COLO829 (cell line): ENCODE data around the gene CLIC3.

Source experiments
- DNase-seq: peaks from one replicate; pipeline ENCODE4 v3.0.0; 2012; ENCODE audit warnings: low spot score

CLIC3 gene

DNA sequence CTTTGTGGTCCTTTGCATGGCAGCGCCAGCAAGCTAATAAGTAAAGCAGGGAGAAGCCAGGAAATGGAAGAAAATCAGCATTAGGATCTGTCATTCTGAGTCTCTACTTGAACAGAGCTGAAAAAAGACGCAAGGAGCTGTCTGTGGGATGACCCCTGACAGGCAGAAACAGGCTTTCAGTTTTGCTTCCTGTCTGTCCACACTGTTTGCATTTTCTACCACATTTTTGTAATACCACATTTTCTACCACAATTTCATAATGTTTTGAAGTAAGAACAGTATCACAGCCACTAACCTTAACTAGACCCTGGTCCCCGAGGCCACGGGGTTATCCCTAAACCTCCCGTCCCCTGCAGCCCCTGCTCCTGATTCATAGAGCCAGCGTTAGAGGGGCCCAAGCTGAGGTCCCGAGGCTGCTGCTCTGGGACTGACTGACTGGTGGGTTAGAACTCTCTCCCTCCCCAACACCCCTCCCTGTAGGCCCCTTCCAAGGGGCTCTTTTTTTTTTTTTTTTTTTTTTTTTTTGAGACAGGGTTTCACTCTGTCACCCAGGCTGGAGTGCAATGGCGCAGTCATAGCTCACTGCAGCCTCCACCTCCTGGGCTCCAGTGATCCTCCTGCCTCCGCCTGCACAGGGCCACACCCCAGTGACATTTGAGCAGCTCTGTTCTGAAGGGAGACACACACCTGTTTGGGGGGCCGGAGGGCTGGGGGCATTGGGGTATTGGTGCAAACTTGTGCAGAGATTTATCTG, 4.0 kb upstream of the CLIC3 start:
- no peak for DNase-seq

DNA sequence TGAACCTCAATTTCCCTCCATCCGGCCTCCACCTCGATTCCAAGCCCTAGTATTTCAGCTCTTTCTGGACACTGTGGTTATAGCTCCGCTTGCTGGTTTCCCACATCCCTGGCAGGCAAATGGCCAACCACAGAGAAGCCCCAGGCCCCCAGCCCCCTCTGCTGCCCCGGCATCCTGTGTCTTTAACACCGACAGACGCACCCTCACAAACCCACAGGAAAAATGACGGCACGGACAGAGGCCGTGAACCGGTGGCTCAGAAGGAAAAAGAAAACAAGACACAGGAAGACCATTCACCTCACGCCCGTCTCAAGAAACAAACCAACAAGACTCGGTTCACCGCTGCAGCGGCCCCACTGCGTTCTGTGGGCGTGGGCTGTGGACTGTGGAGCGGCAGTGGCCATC, 1.5 kb upstream of the CLIC3 start:
- no peak for DNase-seq

DNA sequence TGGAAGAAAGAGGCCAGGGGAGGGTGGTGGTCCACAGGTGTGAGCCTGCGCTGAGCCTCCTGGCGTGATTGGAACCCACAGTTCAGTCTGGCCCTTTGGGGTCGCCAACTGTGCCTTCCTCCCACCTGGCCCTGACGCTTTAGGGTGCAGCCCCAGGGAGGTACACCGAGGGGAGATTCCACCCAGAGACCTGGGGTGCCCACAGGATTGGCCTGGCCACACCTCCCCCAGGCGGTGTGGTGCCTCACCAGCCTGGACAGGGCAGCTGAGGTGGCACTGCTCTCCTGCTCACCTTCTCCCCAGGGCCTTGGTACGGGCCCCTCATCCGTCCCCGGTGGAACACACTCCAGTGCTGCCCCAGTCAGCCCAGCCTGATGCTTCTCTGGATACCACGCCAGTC, 1.0 kb upstream of the CLIC3 start:
- DNase-seq: no peak

DNA sequence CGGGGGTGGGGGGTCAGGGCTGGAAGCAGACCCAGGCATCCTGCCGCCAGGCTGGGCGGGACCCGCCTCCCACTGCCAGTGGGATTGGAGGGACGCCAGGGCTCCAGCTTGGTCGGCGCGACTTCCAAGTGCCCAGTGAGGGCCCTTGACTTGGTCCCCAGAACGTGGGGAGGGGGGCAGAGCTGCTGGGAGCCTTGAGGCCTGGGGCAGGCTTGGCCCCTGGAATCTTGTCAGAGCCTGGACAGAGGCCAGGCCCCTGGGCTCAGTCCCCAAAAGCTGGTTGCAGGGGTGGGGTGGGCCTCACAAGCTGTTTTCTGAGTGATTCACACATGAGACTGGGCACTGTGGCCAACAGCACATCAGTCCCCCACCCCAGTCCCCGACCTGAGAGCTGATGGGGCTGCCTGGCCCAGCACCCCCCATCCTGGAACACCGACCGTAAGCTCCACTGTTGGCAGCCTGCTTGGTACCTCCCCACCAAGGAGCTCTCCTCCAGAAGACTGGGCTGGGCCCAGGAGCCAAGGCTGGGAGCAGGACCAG, 526 bp downstream of the CLIC3 start:
- no peak for DNase-seq

DNA sequence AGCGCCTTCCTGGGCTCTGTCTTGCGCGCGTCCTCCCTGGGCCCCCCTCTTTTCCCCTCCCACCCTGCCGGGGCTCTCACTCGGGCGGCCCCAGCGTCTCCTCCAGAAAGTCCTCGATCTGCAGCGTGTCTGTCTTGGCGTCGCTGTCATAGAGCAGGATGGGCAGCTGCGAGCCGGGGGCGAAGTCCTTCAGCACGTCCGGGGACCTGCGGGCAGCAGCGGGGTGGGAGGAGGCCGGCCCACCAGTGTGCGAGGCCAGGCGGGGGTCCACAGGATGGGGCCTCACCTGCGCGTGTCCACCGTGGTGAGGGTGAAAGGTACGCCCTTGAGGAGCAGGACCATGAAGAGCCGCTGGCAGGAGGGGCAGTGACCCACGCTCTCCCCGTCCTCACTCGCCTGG, 1.0 kb downstream of the CLIC3 start:
- DNase-seq: no peak

DNA sequence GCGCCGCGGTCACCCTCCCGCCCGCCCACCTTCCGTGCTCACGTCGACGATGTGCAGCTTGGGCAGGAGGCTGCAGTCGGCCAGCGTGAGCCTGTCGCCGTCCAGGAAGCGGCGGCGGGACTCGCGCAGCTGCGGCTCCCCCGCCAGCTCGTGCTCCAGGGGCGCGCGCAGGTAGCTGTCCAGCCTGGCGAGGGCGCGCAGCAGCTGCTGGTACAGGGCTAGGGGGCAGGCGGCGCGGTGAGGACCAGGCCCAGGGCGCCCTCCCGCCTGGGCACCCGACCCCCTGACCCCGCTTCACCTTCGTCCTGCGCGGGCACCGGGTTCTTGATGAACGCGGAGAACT, 1.5 kb downstream of the CLIC3 start:
- DNase-seq: no peak

DNA sequence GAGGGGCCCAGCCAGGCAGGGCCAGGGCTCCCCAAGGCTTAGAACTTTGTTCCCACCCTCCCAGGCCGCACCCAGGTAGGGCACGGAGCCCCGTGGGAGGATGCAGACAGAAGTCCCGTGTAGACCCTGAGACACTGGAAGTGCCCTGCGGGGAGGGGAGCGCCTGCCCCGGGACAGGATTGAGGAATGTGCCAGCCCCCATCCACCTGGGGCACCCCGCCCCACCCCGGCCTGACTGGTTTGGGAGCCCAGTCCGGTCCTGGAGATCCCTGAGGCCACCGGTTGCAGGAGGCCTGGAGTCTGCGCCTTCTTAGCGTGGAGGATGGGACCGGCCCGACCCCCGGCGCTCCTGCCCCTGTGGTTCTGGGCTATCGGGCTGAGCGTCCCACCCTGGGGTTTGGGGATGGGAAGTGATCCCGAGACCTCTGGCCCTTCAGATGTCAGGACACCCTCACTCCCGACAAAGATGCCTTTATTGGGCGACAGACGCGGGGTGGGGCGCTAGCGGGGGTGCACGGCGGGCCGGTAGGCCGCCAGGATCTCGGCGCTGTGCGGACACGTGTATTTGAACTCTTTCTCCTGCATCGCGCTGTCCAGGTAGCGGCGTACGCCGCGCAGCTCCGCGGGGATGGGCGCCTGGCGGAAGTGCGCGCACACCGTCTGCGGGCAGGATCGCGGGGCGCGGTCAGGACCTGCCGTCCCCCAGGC, 2.0 kb downstream of the CLIC3 start:
- DNase-seq: no peak

DNA sequence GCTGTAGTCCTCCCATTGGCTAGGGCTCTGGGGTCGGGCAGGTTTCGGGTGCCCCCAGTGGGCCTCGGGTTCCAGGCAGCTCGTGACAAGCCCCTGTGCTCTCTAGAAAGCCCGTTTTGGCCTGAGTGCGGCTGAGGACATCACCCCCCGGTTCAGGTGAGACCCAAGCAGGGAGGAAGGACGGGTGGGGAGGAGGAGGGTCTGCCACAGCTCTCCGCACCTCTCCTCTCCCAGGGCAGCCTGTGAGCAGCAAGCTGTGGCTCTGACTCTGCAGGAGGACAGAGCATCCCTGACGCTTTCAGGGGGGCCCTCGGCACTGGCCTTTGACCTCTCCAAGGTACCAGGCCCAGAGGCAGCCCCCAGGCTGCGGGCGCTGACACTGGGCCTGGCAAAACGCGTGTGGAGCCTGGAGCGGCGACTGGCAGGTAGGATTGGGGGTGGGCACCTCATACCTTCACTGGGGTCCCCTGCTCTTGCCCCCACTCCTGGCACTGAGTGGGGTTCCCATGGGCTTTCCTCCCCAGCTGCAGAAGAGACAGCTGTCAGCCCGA, 3.5 kb downstream of the CLIC3 start:
- no peak for DNase-seq

DNA sequence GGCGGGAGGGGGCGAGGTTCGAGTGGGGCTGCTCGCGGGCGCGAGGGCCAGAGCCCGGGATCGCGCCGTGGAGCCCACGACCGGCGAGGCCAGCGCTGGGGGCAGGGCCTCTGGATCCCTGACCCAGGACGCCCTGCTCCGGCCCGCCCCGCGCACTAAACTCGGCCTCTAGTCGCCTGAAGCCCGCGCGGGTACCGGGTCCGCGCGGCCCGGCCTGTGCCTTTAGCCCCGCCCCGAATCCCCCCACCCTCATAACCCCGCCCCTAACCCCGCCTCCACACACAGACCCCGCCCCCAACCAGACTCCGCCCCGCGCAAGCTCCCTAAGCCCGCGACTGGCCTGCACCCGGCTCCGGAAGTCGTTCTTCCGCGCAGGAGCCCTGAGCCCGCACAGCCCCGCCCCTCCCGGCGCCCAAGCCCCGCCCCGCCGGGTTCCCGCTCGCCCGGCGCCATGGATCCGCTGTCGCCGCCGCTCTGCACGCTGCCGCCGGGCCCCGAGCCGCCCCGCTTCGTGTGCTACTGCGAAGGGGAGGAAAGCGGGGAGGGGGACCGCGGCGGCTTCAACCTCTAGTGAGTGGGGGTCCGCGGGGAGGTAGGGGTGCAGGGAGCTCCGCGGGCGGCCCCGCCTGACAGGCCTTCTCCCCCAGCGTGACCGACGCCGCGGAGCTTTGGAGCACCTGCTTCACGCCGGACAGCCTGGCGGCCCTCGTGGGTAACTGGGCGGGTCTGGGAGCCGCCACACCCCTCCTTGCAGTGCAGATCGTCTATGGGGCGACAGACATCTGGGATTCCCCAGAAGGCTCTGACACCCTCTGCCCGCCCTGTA, 4.2 kb downstream of the CLIC3 start, which contains the start of gene PAXX:
PAXX (plus strand) TSS at position 430 of the 826 bp plus-strand sequence; CDS start at position 452, 22 bp downstream.
- DNase-seq: peak; percentile 97

DNA sequence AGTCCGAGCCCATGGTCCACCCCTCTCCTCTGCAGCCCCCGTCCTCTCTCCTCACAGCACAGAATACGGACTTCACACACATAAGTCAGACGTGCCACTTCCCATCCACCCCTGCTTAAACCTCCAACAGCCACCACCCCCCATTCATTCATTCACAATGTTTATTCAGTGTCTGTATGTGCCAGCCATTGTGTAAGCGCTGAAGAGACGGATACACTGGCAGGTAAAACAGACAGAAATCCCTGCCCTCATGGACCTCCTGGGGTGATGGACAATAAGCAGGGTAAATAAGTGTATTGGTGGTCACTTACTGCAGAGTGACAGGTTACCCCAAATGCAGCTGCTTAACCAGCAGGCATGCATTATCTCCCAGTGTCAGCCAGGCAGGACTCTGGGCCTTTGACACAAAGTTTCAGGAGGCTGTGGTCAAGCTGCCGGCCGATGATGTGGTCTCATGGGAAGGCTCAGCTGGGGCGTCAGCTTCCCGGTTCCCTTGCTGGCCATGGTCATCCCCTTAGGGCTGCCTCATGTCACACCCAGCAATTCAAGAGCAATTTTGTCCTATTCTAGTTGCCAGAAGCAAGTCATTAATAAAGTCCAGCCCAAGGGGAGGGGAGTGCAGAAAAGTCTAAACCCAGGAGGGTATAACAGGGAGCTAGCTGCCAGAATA, 6.0 kb downstream of the CLIC3 start:
- DNase-seq: no peak

DNA sequence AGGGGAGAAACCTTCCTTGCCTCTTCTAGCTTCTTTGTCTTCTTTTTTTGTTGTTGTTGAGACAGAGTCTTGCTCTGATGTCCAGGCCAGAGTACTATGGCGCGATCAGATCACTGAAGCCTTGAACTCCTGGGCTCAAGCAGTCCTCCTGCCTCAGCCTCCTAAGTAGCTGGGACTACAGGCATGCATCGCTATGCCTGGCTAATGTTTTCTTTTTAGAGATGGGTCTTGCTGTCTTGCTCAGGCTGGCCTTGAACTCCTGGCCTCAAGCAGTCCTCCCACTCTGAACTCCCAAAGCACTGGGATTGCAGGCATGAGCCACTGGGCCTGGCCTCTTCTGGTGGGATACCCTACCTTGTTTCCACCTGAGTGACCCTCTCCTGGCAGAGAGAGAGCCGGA, 7.5 kb downstream of the CLIC3 start:
- no peak for DNase-seq

DNA sequence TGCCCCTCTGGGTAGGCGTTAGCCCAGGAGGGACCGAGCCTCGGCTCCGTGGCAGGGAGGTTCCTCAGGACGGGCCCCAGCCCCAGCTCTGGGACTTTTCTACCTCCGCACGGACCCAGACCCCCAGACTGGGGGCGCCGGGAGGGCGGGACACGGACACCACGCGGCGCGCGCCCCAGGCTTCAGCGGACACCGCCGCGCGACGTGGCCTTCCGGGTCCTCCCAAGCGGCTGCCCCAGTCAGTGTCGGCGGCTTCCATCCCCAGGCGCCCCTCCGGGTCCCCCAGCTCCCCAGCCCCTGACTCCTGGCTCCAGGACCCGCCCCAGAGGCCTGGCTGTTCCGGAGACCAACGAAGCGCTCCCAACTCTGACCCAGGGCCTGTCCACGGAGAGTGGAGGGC, 10.5 kb downstream of the CLIC3 start:
- no peak for DNase-seq

DNA sequence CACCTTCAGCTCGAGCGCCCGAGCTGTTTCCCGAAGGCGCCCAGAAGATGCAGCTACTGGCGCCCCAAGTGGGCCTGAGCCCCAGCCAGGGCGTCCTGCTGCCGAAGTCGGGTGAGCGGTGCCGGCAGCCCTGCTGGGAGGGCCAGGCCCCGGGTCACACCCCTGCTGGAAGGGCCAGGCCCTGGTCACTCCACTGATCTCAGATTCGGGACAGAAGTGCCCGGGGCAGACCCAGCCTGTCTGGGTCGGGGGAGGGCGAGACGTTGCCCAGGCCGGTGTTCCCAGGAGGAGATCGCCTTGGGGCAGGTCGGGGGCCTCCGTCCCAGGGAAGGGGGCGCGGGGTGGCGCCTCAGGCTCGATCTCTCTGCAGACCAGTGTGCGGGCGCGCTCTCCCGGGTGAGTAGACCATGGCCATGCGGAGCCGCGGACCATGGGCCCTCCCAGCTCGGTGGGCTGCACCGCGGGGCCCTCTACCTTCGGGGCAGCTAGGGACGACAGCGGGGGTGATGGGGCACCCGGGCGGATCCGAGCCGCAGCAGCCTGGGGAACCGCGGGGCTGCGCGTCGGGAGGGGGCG, 11.3 kb downstream of the CLIC3 start:
- DNase-seq: no peak

DNA sequence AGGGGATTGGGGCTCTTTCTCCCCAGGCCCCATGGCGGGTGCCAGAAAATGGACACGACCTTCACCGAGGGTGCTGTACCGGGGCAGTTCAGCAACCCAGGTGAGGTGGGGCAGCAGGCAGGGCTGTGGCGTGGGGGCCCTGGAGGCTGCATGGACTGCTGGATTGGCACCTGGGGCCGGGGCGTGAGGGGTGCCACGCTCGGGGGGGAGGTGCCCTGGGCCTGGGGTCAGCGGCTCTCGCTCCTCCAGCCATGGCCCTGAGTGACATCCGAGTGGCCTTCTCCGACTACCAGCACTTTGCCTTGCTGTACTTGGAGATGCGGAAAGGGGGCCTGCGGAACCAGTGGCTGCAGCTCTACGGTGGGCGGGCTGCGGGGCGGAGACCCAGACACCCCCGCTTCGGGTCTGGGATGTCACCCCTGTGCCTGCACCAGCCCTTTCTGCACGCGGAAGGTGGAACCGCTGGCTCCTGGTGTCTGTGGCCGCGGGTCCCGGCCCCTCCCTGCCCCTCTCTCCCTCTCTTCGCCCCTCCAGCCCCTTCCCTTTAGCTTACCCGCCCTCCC, 11.8 kb downstream of the CLIC3 start:
- DNase-seq: no peak

DNA sequence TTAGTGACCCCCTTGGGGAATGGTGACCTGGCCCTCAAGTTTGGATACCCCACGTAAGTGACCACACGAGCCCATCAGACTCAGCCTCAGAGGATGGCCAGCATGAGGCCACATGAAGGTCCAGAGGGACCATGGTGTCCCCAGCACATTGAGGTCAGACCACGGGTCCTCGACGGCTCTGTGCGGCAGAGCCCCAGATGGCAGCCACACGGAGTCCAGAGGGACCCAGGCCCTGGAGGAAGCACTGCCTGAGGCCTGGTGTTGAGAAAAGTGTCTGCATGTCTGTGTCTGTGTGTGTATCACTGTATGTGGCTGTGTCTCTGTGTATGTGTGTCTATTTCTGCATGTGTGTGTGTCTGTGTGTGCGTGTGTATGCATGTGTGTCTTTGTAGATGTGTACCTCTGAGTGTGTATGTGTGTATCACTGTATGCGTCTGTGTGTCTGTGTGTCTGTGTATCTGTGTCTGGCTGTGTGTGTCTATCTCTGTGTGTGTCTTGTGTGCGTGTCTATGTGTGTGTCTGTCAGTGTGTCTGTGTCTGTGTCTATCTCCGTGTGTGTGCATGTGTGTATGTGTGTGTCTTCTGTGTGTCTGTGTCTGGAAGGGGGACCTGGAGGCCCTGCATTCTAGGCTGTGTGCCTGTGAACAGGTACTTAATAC, 12.6 kb downstream of the CLIC3 start:
- DNase-seq: no peak

DNA sequence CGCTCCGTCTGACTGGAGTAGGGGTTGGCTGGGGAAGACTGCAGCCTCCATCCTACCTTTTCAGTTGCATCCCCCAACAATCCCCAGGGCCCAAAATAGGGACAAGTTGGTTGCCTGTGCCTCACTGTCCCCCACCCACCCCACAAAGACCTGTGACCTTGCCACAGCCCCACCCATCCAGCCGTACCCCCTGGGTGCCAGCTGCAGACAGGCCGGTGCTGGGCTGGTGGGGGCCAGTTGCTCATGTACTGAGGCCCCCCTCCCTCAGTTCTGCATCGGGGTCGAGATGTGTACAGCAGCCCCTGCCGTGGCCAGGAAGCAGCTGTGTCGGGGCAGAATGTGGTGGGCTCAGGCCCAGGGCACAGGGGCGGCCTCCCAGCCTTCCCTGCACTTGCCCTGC, 13.2 kb downstream of the CLIC3 start:
- no peak for DNase-seq

DNA sequence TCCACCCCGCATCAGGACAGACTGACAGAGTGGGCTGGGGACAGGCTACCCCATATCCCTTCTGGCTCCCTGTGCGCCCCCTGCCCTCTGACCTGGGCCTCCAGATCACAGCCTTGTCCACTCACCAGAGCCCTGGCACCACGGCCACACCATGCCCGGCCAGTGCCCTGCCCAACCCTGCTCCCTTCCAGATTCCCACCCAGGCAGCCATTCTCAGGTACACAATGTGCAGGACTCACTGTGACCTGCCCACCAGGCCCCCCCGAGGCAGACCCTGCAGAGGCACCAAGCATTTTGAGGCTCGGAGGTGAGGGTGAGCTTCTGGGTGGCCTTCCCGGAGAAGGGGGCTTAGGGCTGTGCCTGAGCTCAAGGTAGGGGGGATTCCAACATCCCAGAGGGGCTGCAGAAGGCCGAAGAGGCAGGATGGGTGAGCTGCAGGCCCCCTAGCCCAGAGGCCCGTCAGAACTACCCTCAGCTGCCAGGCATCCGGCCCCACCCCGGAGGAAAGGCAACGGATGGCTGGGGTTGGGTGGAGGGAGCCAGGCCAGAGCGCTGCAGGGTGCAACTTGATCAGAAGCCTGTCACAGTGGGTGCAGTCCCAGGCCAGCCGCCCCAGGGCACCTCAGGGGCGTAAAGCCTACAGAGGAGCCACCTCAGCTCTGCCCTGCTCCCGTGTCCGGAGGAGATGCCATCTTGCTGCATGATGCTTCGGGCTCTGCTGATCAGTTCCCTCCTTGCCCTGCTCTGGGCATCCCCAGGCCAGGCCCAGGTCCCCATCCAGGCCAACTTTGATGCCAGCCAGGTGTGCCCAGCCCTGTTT, 13.9 kb downstream of the CLIC3 start, which contains the start of gene LCNL1:
LCNL1 (plus strand) TSS at position 762 of the 820 bp plus-strand sequence. CDS start 594 bp downstream, outside the sequence.
- no peak for DNase-seq

DNA sequence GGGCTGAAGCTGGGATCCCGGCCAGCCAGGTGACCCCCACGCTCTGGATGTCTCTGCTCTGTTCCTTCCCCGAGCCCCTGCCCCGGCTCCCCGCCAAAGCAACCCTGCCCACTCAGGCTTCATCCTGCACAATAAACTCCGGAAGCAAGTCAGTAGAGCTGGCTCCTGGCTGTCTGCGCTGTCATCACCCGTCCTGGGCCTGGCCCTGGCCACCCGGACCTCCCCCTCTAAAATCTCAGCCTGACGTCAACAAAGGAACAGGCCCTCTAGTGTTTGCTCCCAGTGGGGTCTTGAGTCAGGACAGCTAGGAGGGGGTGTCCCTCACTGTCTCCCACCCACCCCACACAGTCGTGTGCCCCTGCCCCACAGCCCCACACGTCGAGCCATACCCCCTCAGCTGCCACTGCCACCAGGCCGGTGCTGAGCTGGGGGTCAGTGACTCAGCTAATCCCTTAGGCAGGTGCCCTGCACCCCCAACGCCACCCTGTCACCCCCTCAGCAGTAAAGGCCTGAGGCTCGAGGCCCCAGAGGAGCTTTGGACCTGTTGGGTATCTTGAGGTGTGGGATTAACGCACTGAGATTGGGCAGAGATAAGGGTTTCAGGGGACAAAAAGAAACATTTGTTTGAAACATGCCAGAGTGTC, 14.7 kb downstream of the CLIC3 start:
- no peak for DNase-seq
